ENCODE results near the gene PICALM.

- TF ChIP-seq RAD21 (IDR thresholded peaks at IDR 0.05): no peak
- no peak for TF ChIP-seq GABPA (IDR thresholded peaks at IDR 0.05 in 1 of 2, conservative IDR thresholded peaks at IDR 0.05 in 1 of 2)
- TF ChIP-seq YY1 (IDR thresholded peaks at IDR 0.05): no peak
- no peak for TF ChIP-seq CTCF (IDR thresholded peaks at IDR 0.05; ENCODE audit: low read depth, low read length, missing input control)
- TF ChIP-seq SP1 (IDR thresholded peaks at IDR 0.05): no peak
- TF ChIP-seq MAX (IDR thresholded peaks at IDR 0.05): no peak
- no peak for TF ChIP-seq REST (IDR thresholded peaks at IDR 0.05)
- no peak for TF ChIP-seq RXRA (IDR thresholded peaks at IDR 0.05)
- no peak for TF ChIP-seq TAF1 (conservative IDR thresholded peaks at IDR 0.05)
Observed at GRCh38 chr11:85923455-85923854, 145.4 kb downstream of the PICALM start.

Data from liver (tissue), 3 donors.